Astrocyte of the cerebellum (primary cell): ENCODE data around the gene PACRG.

Source experiments
- DNase-seq: peaks from one replicate; pipeline ENCODE4 v3.0.0-alpha.2; 2011; ENCODE audit warnings: low read depth
- H3K4me3 ChIP-seq: 2 replicates; pipeline ENCODE4 v1.5.1; 2011; ENCODE audit warnings: mild to moderate bottlenecking, low read depth, low read length, moderate library complexity
- CTCF ChIP-seq: IDR thresholded peaks from 2 replicates; pipeline ENCODE4 v1.5.1; 2012; ENCODE audit warnings: low read length, low read depth, moderate library complexity, mild to moderate bottlenecking; ENCODE audit errors: missing control alignments
- in situ Hi-C: cut with HindIII; loops from 2 replicates; pipeline ENCODE4 v1.10.0; 2017; ENCODE audit warnings: low sequenced_read_pairs

Gene PACRG

GRCh38 chr6:162907876-162908481 lies 180.2 kb downstream of the PACRG start:
- H3K4me3 ChIP-seq: no peak overlapping the region
- TF ChIP-seq CTCF: no peak
- no peak for DNase-seq
- in situ Hi-C loops: no loop called here

- in situ Hi-C loops: no loop called here
- TF ChIP-seq CTCF: no peak
- no peak for DNase-seq
- no peak overlapping the region for H3K4me3 ChIP-seq
These were observed 185.4 kb downstream of the PACRG start for GRCh38 chr6:162913206-162913605.

GRCh38 chr6:162917506-162917905 lies 189.7 kb downstream of the PACRG start:
- TF ChIP-seq CTCF: no peak
- H3K4me3 ChIP-seq: no peak overlapping the region
- no peak for DNase-seq
- in situ Hi-C loops: no loop called here

- TF ChIP-seq CTCF: no peak
- no peak overlapping the region for H3K4me3 ChIP-seq
- in situ Hi-C loops: no loop called here
- no peak for DNase-seq
These were observed 193.3 kb downstream of the PACRG start for GRCh38 chr6:162921062-162921461.

GRCh38 chr6:162921510-162922040 lies 193.8 kb downstream of the PACRG start:
- DNase-seq: no peak
- in situ Hi-C loops: no loop called here
- TF ChIP-seq CTCF: no peak
- no peak overlapping the region for H3K4me3 ChIP-seq

GRCh38 chr6:162922563-162923166 lies 194.9 kb downstream of the PACRG start:
- peak; percentile 70 for DNase-seq
- no peak overlapping the region for H3K4me3 ChIP-seq
- no peak for TF ChIP-seq CTCF
- in situ Hi-C loops: no loop called here
